NCI-H2196 (cell line): ENCODE results near the gene EIF5A2.
A peak's percentile ranks its signal among the peaks of the same experiment; 100 is the strongest.
"Not testable (repeated sequence)": the region's sequence is repeated elsewhere in the genome, so short reads cannot be mapped to it uniquely, and the experiment has no call there.

Source experiments
- DNase-seq: peaks from one replicate; lab custom pipeline; 2025; ENCODE audit not compliant: unreplicated experiment; lab: John Stamatoyannopoulos, UW

EIF5A2 gene

GRCh38 chr3:170908235-170909116, at the start of gene EIF5A2:
TSS of gene EIF5A2 (minus strand) at chr3:170908637. CDS start at chr3:170907806, 831 bp downstream.
- peak; percentile 100 for DNase-seq

GRCh38 chr3:170956647-170957046, 48.2 kb upstream of the EIF5A2 start:
- no peak for DNase-seq

GRCh38 chr3:170953736-170954135, 45.3 kb upstream of the EIF5A2 start:
- DNase-seq, result no peak

- DNase-seq, result no peak
Measured at GRCh38 chr3:170953229-170953628, 44.8 kb upstream of the EIF5A2 start.

- no peak for DNase-seq
Measured at GRCh38 chr3:170949211-170949610, 40.8 kb upstream of the EIF5A2 start.

GRCh38 chr3:170947018-170947769, 38.8 kb upstream of the EIF5A2 start:
- DNase-seq, result no peak

GRCh38 chr3:170942011-170942410, 33.6 kb upstream of the EIF5A2 start:
- DNase-seq, result no peak

- DNase-seq, result no peak
Measured at GRCh38 chr3:170941551-170941950, 33.1 kb upstream of the EIF5A2 start.

- not testable (repeated sequence) for DNase-seq
Measured at GRCh38 chr3:170933039-170933438, 24.6 kb upstream of the EIF5A2 start.

- not testable (repeated sequence) for DNase-seq
Measured at GRCh38 chr3:170923553-170923952, 15.1 kb upstream of the EIF5A2 start.

- DNase-seq, result no peak
Measured at GRCh38 chr3:170918715-170919114, 10.3 kb upstream of the EIF5A2 start.

- no peak for DNase-seq
Measured at GRCh38 chr3:170914690-170915089, 6.3 kb upstream of the EIF5A2 start.

- DNase-seq, result no peak
Measured at GRCh38 chr3:170914212-170914611, 5.8 kb upstream of the EIF5A2 start.

GRCh38 chr3:170911051-170911450, 2.6 kb upstream of the EIF5A2 start:
- DNase-seq, result no peak

GRCh38 chr3:170910542-170910941, 2.1 kb upstream of the EIF5A2 start:
- DNase-seq, result no peak

- DNase-seq, result no peak
Measured at GRCh38 chr3:170909129-170909903, 879 bp upstream of the EIF5A2 start.

GRCh38 chr3:170907637-170908234, 701 bp downstream of the EIF5A2 start:
- DNase-seq, result no peak

GRCh38 chr3:170905862-170906261, 2.6 kb downstream of the EIF5A2 start:
- DNase-seq, result no peak

- DNase-seq, result no peak
Measured at GRCh38 chr3:170903123-170903522, 5.3 kb downstream of the EIF5A2 start.

GRCh38 chr3:170899455-170899854, 9.0 kb downstream of the EIF5A2 start:
- no peak for DNase-seq

GRCh38 chr3:170897978-170898377, 10.5 kb downstream of the EIF5A2 start:
- DNase-seq, result no peak
